Ovary (tissue), 9 donors: ENCODE results near the gene MOB3B. TPM values are rescaled to one million over a fixed set of nuclear protein-coding genes. Genes with fewer than 3 reads are reported as not detected.

Experiments used
- DNase-seq, 5 donors: peaks; one replicate each; pipeline ENCODE4 v3.0.0-alpha.2; 2019 to 2020
- H3K27ac ChIP-seq, 2 donors: fragments of 200-600 bp; one replicate each; pipeline versions ENCODE4 v1.5.1 to v1.8.0; 2019 to 2022
- H3K27me3 ChIP-seq: fragments of 200-600 bp; one replicate; pipeline ENCODE4 v1.8.0; 2022
- H3K36me3 ChIP-seq: fragments of 200-600 bp; sonication (generic); one replicate; pipeline ENCODE4 v1.5.1; 2019
- H3K4me1 ChIP-seq: one replicate; pipeline ENCODE4 v1.8.1; 2013; ENCODE audit warnings: mild to moderate bottlenecking, moderate library complexity; ENCODE audit not compliant: insufficient read depth
- H3K4me3 ChIP-seq: fragments of 200-600 bp; sonication (generic); one replicate; pipeline ENCODE4 v1.5.1; 2017
- H3K9me3 ChIP-seq, 2 donors: fragments of 200-600 bp in 1 of 2; sonication (generic) in 1 of 2; one replicate each; pipeline versions ENCODE4 v1.5.1 to v1.8.1; 2013 to 2019; ENCODE audit warnings: mild to moderate bottlenecking in 1 of 2, moderate library complexity in 1 of 2
- EP300 ChIP-seq: sonication (generic); formaldehyde crosslinking; IDR thresholded peaks from one replicate; pipeline ENCODE4 v1.6.1; 2017; ENCODE audit warnings: antibody characterized with exemption
- POLR2A ChIP-seq: fragments of 450-650 bp; IDR thresholded peaks from one replicate; pipeline ENCODE4 v1.6.1; 2017; ENCODE audit warnings: antibody characterized with exemption, mild to moderate bottlenecking, moderate library complexity
- WGBS, 3 donors: extraction: QIAGEN DNeasy Blood & Tissue Kit in 1 of 3; methylation state at CpG; one replicate each; pipeline versions ENCODE4 v1.1.5 to v1.1.7; 2013 to 2017; 5-methylcytosine and 5-hydroxymethylcytosine counted together
- intact Hi-C, 4 donors: fragments of 100-400 bp; cut with DNase I; formaldehyde crosslinking; loops; one replicate each; pipeline versions ENCODE4 v1.11.0 to v1.15.1; 2022 to 2023
- polyA plus RNA-seq, 2 donors: library from polyadenylated mRNA; stranded (reverse); fragments of 200-250 nt in 1 of 2; fragments of 350-450 nt in 1 of 2; fragmentation: Illumina TruSeq in 1 of 2; extraction: RNeasy Lipid Tissue Mini Kit (QIAGEN cat#74804) in 1 of 2; gene quantifications; one replicate each; pipeline ENCODE4 v1.2.3, GENCODE V29; 2013 to 2014
- total RNA-seq, 7 donors: library from RNA; depleted of rRNA in 2 of 7; stranded (reverse); fragments of >200 nt in 2 of 7; fragmentation: NEBNext Ultra II Directional in 3 of 7; extraction: Animal tissue kit (Norgen Biotek cat#: 25700) in 3 of 7; gene quantifications; one replicate each; pipeline versions ENCODE4 v1.1.0 to v1.2.4, GENCODE V29; 2016 to 2023
- TF ChIP-seq, protein P1 (sequence below), 3 donors: fragments of 450-650 bp in 2 of 3; fragments of 200-600 bp in 1 of 3; IDR thresholded peaks; one replicate each; pipeline versions ENCODE4 v1.5.1 to v1.8.0; 2016 to 2022; ENCODE audit warnings: antibody characterized with exemption in 3 of 3, mild to moderate bottlenecking in 1 of 3
- donor health status: DM: no; HTN: no; CAD: no; lungs with moderate emphysema.
- donor health status: DM: no; HTN: no; CAD: no.
- donor health status: Bipolar disorder and iron deficiency.
- donor health status: DM: yes; HTN: yes; CAD: no.
- donor health status: DM: no; HTN: no; CAD: no.
- donor health status: DM: yes; HTN: yes; CAD: no.

Gene MOB3B
- total and polyA plus RNA-seq, 9 donors, result 16.3 to 68.2 (median 28.1) TPM

DNA sequence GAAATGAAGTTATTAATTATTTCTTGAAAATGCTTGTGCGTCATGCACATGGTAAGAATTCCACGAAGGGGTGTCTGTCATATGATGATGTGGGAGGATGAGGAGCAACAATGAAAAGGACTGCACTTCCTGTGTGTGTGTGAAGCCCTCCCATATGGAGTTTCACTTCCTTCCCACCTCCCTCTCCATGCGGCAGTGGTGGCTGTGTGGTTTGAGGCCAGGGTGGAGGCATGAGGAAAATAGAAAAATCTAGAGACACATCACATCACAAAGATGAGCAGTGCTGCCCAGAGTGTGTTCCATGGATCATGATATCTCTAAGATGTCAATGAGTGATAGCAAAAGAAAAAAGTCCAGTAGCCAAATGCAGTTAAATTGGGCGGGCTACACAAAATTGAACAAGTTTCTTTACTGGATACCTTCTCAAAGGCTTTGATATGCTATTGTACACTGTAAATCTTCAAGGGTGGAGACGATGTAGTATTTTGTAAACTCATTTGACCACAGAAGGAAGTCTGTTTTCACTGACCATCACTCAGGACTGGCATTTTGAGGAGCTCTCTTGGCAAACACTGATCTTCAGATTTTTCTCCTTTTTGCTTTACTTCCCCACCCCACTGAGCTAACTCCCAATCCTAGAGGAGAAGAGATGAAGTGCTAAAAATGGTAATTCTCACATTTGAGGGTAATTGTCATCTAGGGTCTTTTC lies 177.0 kb downstream of the MOB3B start:
- TF ChIP-seq EP300, result no peak
- TF ChIP-seq, protein P1, sequence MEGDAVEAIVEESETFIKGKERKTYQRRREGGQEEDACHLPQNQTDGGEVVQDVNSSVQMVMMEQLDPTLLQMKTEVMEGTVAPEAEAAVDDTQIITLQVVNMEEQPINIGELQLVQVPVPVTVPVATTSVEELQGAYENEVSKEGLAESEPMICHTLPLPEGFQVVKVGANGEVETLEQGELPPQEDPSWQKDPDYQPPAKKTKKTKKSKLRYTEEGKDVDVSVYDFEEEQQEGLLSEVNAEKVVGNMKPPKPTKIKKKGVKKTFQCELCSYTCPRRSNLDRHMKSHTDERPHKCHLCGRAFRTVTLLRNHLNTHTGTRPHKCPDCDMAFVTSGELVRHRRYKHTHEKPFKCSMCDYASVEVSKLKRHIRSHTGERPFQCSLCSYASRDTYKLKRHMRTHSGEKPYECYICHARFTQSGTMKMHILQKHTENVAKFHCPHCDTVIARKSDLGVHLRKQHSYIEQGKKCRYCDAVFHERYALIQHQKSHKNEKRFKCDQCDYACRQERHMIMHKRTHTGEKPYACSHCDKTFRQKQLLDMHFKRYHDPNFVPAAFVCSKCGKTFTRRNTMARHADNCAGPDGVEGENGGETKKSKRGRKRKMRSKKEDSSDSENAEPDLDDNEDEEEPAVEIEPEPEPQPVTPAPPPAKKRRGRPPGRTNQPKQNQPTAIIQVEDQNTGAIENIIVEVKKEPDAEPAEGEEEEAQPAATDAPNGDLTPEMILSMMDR (IDR thresholded peaks at IDR 0.05), result no peak
- TF ChIP-seq POLR2A, result no peak
- DNase-seq, result no peak
- no peaks in the 10 kb centered on the region for H3K9me3 ChIP-seq
- H3K4me3 ChIP-seq, result no peak overlapping the region
- no peaks in the 10 kb centered on the region for H3K36me3 ChIP-seq
- 89 to 90% (median 90%) methylated on average over 5 of the region's 5 CpGs for WGBS, 3 donors
- intact Hi-C loops, result loop anchor here in 1 of 4 donors (5.0 kb wide), 1 partner anchor 175 kb away; the partner anchor contains the start of gene MOB3B
- no peaks in the 10 kb centered on the region for H3K27me3 ChIP-seq
- H3K4me1 ChIP-seq, result peaks cover 20% of the 10 kb centered on the region
- H3K27ac ChIP-seq, result no peak overlapping the region

DNA sequence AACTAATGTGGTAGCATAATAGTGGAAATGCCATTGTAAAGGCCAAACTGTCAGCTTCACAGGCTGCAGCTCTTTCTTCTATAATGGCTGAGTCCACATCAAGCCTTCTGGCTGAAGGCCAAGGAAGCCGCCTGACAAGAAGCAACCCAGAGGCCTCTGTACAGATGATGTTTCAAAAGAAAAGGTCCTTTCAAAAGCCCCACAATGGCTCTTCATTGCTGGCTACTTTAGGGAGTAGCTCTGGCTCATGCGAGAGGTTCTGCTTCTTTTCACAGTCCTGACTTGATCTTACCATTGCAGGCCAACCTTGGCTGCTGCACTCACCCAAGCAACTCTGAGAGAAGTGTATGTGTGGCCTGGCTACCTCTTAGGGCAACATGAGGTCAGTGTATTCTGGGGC lies 178.2 kb downstream of the MOB3B start:
- H3K9me3 ChIP-seq, result no peaks in the 10 kb centered on the region
- intact Hi-C loops, result loop anchor here in 1 of 4 donors (5.0 kb wide), 1 partner anchor 176 kb away; the partner anchor contains the start of gene MOB3B
- H3K27me3 ChIP-seq, result no peaks in the 10 kb centered on the region
- TF ChIP-seq POLR2A (no peak), EP300 (no peak)
- TF ChIP-seq, protein P1 (IDR thresholded peaks at IDR 0.05), result no peak
- peak in 3 of 5 donors; percentile 50 to 56 (median 51) for DNase-seq
- 40 to 66% (median 64%) methylated on average over 2 of the region's 2 CpGs for WGBS, 3 donors
- no peak overlapping the region for H3K4me3 ChIP-seq
- H3K4me1 ChIP-seq, result peaks cover 16% of the 10 kb centered on the region
- H3K27ac ChIP-seq, result no peak overlapping the region
- no peaks in the 10 kb centered on the region for H3K36me3 ChIP-seq

DNA sequence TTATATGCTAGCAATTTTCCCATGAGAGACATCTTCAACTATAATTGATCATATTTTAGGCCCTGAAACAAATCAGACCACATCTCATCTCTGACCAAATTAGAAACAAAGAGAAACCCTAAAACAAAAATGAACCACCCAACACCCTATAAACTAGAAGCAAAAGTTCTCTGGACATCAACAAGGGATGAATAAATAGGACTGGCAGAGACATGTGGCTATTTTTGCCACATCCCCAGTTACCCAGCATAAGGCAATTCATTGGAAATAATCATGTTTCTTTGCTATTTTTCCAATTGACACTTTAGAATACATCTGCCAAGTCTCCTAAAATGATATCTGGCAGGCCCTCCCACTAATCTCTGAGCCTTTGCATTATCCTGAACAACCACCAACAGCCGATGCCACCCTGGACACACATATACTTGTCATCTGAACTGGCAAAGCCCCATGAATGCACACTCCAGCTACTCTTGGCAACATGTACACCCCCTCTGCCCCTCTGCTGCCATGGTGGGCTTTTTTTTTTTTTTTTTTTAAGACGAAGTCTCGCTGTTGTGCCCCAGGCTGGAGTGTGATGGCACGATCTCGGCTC lies 179.1 kb downstream of the MOB3B start:
- H3K27ac ChIP-seq, result no peak overlapping the region
- intact Hi-C loops, result loop anchor here in 1 of 4 donors (5.0 kb wide), 1 partner anchor 177 kb away; the partner anchor contains the start of gene MOB3B
- no peak overlapping the region for H3K4me3 ChIP-seq
- H3K9me3 ChIP-seq, result no peaks in the 10 kb centered on the region
- DNase-seq, result no peak
- H3K36me3 ChIP-seq, result no peaks in the 10 kb centered on the region
- TF ChIP-seq POLR2A (no peak), EP300 (no peak)
- TF ChIP-seq, protein P1 (IDR thresholded peaks at IDR 0.05), result no peak
- no peaks in the 10 kb centered on the region for H3K27me3 ChIP-seq
- WGBS, 3 donors, result 85 to 93% (median 92%) methylated on average over 5 of the region's 5 CpGs
- H3K4me1 ChIP-seq, result peaks cover 15% of the 10 kb centered on the region

DNA sequence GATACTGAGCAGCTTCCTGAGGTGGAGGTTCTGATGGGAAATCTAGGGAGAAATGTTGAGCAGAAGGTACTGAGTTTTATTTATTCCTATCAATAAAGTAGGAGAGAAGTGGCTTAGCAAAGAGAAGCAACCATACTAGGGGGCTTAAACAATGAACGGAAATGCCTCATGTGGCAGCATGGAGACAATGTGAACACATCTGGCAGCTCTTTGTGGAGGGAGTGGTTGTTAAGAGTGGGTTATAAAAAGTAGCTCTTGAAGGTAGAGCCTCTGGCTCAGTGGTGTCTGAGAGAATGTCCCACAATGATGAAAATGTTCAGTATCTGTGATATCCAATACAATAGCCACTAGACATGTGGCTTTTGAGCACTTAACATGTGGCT lies 179.9 kb downstream of the MOB3B start:
- no peak for DNase-seq
- intact Hi-C loops, result loop anchor here in 1 of 4 donors (5.0 kb wide), 1 partner anchor 178 kb away; the partner anchor contains the start of gene MOB3B
- H3K4me1 ChIP-seq, result peaks cover 14% of the 10 kb centered on the region
- no peaks in the 10 kb centered on the region for H3K27me3 ChIP-seq
- H3K27ac ChIP-seq, result no peak overlapping the region
- no peaks in the 10 kb centered on the region for H3K36me3 ChIP-seq
- TF ChIP-seq, protein P1 (IDR thresholded peaks at IDR 0.05), result no peak
- TF ChIP-seq EP300, result no peak
- TF ChIP-seq POLR2A, result no peak
- H3K9me3 ChIP-seq, result no peaks in the 10 kb centered on the region
- 85 to 94% (median 92%) methylated on average over 1 of the region's 1 CpG for WGBS, 3 donors
- H3K4me3 ChIP-seq, result no peak overlapping the region
